GM13977 (cell line): Measurements from ENCODE around the gene FOXE3.

Experiments used
- DNase-seq: peaks from one replicate; pipeline ENCODE4 v3.0.0; 2012; ENCODE audit warnings: low spot score
- in situ Hi-C: fragments of 300-500 bp; cut with MboI; formaldehyde crosslinking; loops from one replicate; pipeline ENCODE4 v1.12.0; 2022; ENCODE audit warnings: low sequenced_read_pairs, low pct_unique_long_range_greater_than_20kb, mixed read lengths, inconsistent platforms; ENCODE audit not compliant: unreplicated experiment
- TF ChIP-seq, protein P1 (sequence below): IDR thresholded peaks from 2 replicates; pipeline ENCODE4 v1.5.1; 2012; ENCODE audit warnings: mild to moderate bottlenecking, control low read depth; ENCODE audit not compliant: insufficient read depth; ENCODE audit errors: extremely low read depth, missing control alignments

Gene FOXE3

GRCh38 chr1:47444297-47444561 is 28.1 kb downstream of the FOXE3 start:
- TF ChIP-seq, protein P1, sequence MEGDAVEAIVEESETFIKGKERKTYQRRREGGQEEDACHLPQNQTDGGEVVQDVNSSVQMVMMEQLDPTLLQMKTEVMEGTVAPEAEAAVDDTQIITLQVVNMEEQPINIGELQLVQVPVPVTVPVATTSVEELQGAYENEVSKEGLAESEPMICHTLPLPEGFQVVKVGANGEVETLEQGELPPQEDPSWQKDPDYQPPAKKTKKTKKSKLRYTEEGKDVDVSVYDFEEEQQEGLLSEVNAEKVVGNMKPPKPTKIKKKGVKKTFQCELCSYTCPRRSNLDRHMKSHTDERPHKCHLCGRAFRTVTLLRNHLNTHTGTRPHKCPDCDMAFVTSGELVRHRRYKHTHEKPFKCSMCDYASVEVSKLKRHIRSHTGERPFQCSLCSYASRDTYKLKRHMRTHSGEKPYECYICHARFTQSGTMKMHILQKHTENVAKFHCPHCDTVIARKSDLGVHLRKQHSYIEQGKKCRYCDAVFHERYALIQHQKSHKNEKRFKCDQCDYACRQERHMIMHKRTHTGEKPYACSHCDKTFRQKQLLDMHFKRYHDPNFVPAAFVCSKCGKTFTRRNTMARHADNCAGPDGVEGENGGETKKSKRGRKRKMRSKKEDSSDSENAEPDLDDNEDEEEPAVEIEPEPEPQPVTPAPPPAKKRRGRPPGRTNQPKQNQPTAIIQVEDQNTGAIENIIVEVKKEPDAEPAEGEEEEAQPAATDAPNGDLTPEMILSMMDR: no peak
- in situ Hi-C loops: loop anchor here (10.0 kb wide), 1 partner anchor 271 kb away; no protein-coding TSS in a partner anchor
- no peak for DNase-seq

DNA sequence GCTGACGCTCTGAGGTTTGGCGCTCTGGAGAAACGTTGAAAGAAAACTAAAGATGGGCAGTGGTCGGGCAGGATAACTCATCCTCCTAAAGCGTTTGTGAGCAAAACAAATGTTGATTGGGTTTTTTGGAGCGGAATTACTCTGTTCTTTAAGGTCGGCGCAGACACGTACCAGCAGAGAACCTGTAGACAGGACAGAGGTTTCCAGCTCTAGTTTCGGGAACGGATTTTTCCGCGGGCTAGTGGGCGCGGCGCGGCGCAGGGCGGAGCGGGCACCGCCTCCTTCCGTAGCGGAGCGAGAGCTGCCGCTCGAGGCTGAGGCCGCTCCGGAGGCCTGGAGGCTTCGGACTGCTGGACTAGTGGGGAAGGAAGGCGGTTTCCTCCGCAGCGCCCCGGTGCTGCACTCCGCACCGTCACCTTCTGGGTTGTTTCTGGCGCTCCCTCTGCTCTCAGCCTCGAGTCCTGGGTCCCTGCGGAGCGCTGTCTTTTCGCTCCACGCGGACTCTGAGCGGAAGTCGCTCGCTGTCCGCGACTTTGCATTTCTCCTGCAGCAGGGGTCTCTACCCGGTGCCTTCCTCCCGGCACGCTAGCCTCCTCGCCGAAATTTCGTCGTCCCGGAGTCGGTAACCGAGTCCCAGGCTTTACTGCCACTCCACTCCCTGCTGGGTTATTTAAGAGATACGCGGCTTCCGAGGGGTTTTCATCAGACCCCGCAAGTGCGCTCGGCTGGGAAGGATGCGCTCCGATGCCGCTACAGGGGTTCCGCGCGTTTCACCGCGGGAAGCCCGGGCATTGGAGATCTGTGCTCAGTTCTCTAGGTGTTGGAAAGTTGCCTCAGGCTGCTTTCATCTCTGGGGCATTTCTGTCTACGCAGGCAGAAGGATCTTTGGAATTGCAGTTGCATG is 28.7 kb downstream of the FOXE3 start:
- DNase-seq: no peak
- in situ Hi-C loops: loop anchor here (10.0 kb wide), 1 partner anchor 270 kb away; no protein-coding TSS in a partner anchor
- TF ChIP-seq, protein P1: no peak

- in situ Hi-C loops: loop anchor here (10.0 kb wide), 1 partner anchor 269 kb away; no protein-coding TSS in a partner anchor
- TF ChIP-seq, protein P1: no peak
Observed at GRCh38 chr1:47445823-47446550, 29.9 kb downstream of the FOXE3 start.

DNA sequence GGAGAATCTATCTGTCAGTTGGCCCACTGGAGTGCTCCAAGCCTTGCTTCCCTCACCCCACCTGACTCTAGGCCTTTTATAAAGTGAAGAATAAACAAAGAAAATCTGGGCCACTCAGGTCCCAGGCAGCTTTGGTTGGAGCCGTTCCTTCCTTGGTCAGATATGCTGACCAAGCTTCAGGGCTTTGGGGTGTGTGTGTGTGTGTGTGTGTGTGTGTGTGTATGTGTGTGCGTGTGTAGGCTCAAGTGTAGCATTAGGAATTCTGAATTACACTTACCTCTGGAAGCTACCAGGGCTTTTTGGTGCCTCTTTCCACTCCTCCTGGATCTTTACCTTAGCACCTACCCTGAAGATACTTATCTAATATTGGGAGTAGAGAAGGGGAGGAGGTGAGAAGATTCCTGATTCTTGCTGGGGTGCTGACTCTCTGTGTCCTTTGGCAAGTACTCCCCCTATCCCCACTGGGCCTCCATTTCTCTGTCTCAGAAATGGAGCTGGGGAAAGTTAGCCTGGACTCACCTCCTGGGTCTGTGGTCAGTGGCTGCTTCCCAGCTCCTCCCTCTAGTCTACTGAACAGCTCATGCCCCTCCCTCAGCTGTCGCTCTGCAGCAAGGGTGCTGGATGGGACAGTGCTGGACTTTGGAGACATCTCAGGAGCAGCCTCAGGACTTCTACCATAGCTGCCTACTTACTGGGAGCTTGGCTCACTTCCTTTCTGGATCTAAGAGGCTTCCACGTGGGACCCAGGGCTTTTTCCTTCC is 32.6 kb downstream of the FOXE3 start:
- in situ Hi-C loops: loop anchor here (10.0 kb wide), 1 partner anchor 266 kb away; no protein-coding TSS in a partner anchor

More at GRCh38 chr1:47445823-47446550, 29.9 kb downstream of the FOXE3 start:
- no peak for DNase-seq

GRCh38 chr1:47449822-47450552 is 33.9 kb downstream of the FOXE3 start:
- TF ChIP-seq, protein P1: peak; percentile 63
- no peak for DNase-seq
- in situ Hi-C loops: loop anchor here (10.0 kb wide), 1 partner anchor 265 kb away; no protein-coding TSS in a partner anchor

More for the DNA sequence above, 32.6 kb downstream of the FOXE3 start:
- TF ChIP-seq, protein P1: no peak
- DNase-seq: no peak

GRCh38 chr1:47450606-47451005 is 34.5 kb downstream of the FOXE3 start:
- in situ Hi-C loops: no loop called here
- no peak for DNase-seq
- TF ChIP-seq, protein P1: no peak
